ENCODE data around the gene EFNA5.

DNA sequence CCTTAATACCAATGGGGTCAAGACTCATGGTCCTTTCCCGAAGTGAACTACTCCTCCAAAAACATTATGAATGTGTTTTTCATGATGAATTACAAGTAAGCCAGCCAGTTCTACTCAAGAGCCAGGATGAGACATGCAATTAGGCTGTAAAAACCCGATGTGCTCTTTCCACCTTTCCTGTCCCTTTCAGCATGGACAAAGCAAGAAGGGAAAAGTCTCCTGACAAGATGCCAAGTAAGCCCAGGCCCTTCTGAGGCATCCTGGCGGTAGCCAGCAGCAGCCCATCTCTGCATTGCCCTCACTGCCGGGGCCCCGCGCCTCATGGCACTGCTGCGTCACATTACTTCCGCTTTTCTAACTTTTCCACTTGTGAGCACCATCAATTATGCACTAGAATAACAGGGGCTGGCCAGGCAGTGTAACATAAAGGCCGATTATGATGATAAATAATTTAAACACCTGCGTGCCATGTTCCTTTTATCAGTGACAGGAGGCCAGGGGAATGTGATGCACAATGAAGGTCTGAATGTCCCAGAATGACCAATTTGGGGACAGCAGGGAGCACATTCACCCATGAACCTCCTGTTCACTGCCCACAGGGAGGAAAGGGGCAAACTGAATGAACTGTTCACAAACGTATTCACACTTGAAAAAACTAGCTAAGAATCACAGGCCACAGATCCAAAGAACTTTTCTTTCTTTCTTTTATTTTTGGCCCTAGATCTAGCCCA, 37.4 kb downstream of the EFNA5 start:
- TF ChIP-seq, protein P1, sequence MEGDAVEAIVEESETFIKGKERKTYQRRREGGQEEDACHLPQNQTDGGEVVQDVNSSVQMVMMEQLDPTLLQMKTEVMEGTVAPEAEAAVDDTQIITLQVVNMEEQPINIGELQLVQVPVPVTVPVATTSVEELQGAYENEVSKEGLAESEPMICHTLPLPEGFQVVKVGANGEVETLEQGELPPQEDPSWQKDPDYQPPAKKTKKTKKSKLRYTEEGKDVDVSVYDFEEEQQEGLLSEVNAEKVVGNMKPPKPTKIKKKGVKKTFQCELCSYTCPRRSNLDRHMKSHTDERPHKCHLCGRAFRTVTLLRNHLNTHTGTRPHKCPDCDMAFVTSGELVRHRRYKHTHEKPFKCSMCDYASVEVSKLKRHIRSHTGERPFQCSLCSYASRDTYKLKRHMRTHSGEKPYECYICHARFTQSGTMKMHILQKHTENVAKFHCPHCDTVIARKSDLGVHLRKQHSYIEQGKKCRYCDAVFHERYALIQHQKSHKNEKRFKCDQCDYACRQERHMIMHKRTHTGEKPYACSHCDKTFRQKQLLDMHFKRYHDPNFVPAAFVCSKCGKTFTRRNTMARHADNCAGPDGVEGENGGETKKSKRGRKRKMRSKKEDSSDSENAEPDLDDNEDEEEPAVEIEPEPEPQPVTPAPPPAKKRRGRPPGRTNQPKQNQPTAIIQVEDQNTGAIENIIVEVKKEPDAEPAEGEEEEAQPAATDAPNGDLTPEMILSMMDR (IDR thresholded peaks at IDR 0.05; ENCODE audit: poor library complexity, severe bottlenecking) = no peak
- TF ChIP-seq EP300 (conservative IDR thresholded peaks at IDR 0.05; ENCODE audit: poor library complexity, severe bottlenecking) (no peak), EZH2 (IDR thresholded peaks at IDR 0.05; ENCODE audit: borderline replicate concordance, insufficient read depth, low read length, poor library complexity, severe bottlenecking) (no peak)

All from neural cell (in vitro differentiated cells).